Measurements from ENCODE around the gene MRPL11. TPM values are rescaled to one million over a fixed set of nuclear protein-coding genes. Genes with fewer than 3 reads are reported as not detected.

The MRPL11 gene
- total RNA-seq, 2 donors from 2014 or later: 56.1 to 131 TPM

DNA sequence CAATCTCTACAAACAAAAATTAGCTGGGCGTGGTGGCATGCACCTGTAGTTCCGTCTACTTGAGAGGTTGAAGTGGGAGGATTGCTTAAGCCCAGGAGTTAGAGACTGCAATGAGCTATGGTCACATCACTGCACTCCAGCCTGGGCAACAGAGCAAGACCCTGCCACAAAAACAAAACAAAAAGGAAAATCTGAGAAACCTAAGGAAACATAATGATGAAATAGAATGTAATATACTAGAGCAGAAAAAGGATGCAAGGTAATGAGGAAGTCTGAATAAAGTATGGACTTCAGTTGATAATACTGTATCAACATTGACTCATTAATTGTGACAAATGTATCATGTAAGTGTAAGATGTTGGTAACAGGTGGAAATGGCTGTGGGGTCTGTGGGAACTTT is 9.7 kb downstream of the MRPL11 start:
- Mint-ChIP-seq H3K27me3 (peaks cover 3% of the 10 kb centered on the region), H3K9me3 (no peaks in the 10 kb centered on the region), H3K27ac (no peak overlapping the region), H3K4me1 (peaks cover 6% of the 10 kb centered on the region), H3K36me3 (ENCODE audit: low read depth) (peaks cover 28% of the 10 kb centered on the region), H3K4me3 (no peak overlapping the region)
- no peak for ATAC-seq (replicated peaks)

DNA sequence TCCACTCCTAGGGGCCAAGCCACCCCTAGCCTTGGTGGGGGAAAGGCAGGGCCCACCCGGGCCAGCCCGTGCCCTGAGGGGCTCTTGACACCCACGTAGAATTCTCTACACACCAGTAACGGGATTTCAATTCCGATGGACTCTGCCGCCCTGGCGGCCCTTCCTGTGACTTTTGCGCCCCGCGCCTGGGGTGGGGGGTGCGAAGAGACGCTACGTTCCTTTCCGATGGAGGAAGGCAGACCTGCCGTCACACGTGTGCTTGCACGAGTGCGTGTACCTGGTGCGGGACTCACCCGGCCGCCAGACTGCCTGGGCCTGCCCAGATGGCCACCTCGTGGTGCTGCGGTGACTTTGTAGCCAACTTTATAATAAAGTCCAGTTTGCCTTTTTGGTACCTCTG is 12.3 kb downstream of the MRPL11 start:
- Mint-ChIP-seq H3K4me3 (no peak overlapping the region), H3K4me1 (peaks cover 6% of the 10 kb centered on the region), H3K36me3 (ENCODE audit: low read depth) (peaks cover 9% of the 10 kb centered on the region), H3K27ac (no peak overlapping the region), H3K9me3 (no peaks in the 10 kb centered on the region), H3K27me3 (peaks cover 3% of the 10 kb centered on the region)
- no peak for ATAC-seq (replicated peaks)

DNA sequence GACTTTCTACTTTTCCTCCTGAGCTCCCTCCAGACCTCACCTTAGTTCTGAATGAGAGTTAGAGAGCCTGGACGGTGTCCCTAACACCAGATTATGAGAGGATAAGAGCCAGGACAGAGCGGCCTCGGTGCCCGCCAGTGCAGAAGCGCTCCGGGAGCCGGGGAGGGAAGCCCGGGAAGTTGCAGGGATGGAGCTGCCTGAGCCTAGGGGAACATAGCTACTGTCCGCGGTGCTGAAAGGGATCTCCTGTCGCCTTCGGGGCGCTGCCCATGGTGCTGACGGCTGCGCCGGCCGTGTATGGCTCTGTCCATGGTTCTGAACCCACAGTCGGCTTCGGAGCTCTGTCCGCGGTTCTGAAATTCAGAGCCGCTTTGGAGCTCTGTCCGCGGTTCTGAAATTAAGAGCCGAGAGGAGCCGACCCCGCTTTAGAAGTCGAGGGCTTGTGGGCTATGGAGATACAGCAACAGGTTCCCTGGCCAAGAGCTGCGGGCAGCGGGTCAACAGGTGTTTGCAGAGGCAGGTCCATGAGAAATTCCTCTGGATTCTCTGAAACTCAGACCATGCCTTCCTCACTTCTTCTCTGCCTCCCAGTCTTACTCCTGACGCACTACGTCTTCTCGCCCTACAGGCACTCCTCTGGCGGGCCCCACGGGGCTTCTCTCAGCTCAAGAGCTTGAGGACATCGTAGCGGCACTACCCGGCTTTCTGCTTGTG is 17.0 kb downstream of the MRPL11 start:
- Mint-ChIP-seq H3K27ac (no peak overlapping the region), H3K4me3 (no peak overlapping the region), H3K27me3 (peaks cover 22% of the 10 kb centered on the region), H3K4me1 (peaks cover 29% of the 10 kb centered on the region), H3K36me3 (ENCODE audit: low read depth) (no peaks in the 10 kb centered on the region), H3K9me3 (no peaks in the 10 kb centered on the region)
- peak; percentile 26 for ATAC-seq (replicated peaks)

DNA sequence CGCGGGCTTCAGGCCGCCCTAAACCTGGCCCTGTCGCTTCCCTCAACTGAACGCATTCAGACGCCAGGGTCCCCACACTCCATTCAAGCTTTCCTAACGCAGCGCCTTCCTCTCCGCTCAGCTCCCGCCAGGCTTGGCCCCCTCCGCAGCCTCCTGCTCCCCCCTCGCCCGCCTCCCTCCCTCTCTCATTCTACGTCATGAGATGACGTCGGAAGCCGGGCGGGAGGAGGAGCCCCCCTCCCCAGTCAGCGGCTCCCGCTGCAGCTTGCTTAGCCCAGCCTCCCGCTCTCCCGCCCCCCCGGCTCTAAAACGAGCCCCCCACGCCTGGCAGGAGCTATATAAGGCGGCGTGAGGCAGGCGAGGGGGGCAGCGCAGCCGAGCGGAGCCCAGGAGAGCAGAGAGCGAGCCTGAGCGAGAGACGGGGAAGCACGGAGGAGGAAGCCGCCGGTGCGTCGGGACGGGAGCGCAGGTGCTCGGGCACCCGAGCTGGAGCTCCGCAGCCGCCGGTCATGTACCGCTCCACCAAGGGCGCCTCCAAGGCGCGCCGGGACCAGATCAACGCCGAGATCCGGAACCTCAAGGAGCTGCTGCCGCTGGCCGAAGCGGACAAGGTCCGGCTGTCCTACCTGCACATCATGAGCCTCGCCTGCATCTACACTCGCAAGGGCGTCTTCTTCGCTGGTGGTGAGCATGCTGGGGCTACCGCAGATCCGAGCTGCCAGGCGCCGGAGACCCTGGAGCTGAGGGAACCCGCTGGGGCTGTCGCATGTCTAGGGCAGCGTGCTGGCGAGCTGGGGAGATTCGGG is 17.8 kb downstream of the MRPL11 start, which contains the start of gene NPAS4:
Gene NPAS4 (plus strand): TSS at position 365 of the 806 bp plus-strand sequence. CDS start 145 bp downstream, at position 510.
- no peak within 1 kb of the TSS for H3K4me3 Mint-ChIP-seq
- ATAC-seq (replicated peaks): no peak
- peaks cover 33% of the 10 kb centered on the region for H3K4me1 Mint-ChIP-seq
- no peaks in the 10 kb centered on the region for H3K36me3 Mint-ChIP-seq (ENCODE audit: low read depth)
- peaks cover 30% of the 10 kb centered on the region for H3K27me3 Mint-ChIP-seq
- no peaks in the 10 kb centered on the region for H3K9me3 Mint-ChIP-seq
- H3K27ac Mint-ChIP-seq: no peak within 1 kb of the TSS

DNA sequence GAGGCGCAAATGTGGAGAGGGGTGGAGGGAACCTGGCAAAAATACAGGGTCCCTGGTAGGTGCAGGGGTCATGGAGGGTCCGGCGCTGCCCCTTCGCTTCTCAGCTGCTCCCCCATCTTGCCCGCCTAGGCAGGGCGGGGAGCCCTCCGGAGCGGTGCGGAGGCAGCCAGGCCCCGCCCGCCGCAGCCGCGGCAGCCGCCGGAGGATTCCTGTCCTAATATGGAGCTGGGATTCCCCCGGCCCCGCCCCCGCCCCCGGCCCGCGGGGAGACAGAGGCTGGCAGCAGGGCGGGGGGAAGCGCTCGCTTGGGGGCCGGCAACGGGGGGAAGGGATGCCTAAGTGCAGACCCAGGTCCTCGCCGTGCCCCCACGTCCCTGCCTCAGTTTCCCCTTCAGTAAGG is 18.8 kb downstream of the MRPL11 start:
- Mint-ChIP-seq H3K4me1 (peaks cover 33% of the 10 kb centered on the region), H3K4me3 (no peak overlapping the region), H3K27ac (no peak overlapping the region), H3K27me3 (peaks cover 33% of the 10 kb centered on the region), H3K36me3 (ENCODE audit: low read depth) (no peaks in the 10 kb centered on the region), H3K9me3 (no peaks in the 10 kb centered on the region)
- ATAC-seq (replicated peaks): no peak

DNA sequence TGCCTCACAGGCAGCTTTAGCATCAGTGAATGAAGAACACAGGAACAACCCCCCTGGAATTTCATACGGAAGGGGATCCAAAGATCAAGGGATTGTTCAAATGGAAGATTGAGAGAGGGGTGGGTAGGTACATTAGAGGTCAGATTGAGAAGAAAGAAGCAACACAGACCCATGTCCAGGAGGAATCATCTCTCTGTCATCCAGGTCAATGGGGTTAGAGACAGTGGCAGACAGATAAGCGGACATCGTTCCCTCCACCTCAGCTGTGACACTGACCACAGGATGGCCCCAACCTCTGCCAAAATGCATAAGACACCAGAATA is 19.7 kb downstream of the MRPL11 start:
- Mint-ChIP-seq H3K27ac (no peak overlapping the region), H3K4me1 (peaks cover 27% of the 10 kb centered on the region), H3K36me3 (ENCODE audit: low read depth) (no peaks in the 10 kb centered on the region), H3K9me3 (no peaks in the 10 kb centered on the region), H3K4me3 (peak overlapping the region; percentile 63), H3K27me3 (peaks cover 41% of the 10 kb centered on the region)
- no peak for ATAC-seq (replicated peaks)

DNA sequence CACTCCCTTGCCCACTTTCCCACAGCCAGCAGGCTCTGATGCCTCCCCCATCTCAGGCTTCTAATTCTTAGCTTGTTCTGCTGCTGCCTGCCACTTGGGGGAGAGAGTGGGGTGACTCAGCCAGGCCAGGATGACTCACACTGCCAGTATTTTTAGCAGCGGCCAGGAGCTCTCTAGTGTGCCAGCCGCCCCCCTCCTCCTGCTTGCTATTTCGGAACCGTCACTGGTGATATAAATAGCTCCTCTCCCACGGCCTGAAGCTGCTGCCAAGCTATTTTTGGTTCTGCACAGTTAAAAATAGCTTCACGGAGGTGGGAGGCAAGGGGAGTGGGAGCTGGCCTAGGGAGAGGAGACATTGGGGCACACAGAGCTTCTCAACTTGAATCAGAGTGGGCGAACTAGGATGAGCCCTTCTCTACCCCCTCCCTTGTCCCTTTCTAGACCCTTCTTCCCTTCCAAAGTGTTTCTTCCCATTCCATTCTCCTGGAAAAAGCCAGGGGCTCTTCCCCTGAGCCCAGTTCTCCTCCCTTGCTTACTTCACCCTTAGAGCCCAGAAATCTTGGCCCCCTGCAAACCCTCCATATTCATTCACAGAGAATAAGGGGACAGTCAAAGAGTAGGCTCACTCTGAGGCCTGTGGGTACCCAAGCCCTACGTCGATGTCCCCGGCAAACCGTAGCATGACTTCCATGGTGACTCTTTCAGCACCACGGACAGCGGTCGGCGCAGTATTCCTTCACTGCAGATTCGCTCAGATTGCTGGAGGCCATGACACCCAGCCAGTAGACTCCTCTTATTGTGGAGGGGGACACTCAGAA is 20.3 kb downstream of the MRPL11 start:
- H3K4me3 Mint-ChIP-seq: peak overlapping the region; percentile 63
- ATAC-seq (replicated peaks): peak; percentile 94
- peaks cover 41% of the 10 kb centered on the region for H3K27me3 Mint-ChIP-seq
- H3K27ac Mint-ChIP-seq: no peak overlapping the region
- H3K36me3 Mint-ChIP-seq (ENCODE audit: low read depth): no peaks in the 10 kb centered on the region
- H3K9me3 Mint-ChIP-seq: no peaks in the 10 kb centered on the region
- peaks cover 27% of the 10 kb centered on the region for H3K4me1 Mint-ChIP-seq

DNA sequence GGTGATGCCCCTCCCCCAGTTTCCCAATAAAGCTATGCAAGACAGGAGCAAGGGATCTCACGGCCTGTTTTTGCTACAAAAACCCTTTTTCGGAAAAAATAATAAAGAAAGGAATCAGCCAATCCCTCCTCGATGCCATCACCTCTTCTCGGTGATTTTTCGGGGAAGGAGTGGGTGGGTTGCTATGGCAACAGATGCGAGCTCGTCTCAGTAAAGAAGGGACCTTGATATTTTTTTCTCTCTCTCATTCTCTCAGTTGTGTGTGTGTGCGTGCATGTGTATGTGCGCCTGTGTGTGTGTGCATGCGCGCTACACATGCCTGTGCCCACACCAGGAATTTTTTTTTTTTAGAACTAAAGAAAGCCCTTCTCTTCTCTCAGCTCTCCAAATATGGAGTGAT is 21.6 kb downstream of the MRPL11 start:
- no peaks in the 10 kb centered on the region for H3K9me3 Mint-ChIP-seq

DNA sequence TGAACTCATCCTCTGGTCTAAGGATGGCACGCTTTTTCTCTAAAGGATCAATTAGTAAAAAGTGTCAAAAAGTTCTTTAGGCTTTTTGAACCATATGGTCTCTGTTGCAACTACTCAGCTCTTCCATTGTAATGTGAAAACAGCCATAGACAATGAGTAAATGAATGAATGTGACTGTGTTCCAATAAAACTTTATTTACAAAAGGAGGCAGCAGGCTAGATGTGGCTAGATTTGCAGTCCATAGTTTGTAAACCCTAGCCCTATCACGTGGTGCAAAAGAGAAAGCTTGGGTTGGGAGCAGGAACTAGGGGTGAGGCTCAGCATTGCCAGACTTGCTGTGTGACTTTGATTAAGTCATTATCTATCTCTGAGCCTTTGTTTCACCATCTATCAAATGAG is 23.2 kb downstream of the MRPL11 start:
- Mint-ChIP-seq H3K27me3 (peaks cover 48% of the 10 kb centered on the region), H3K36me3 (ENCODE audit: low read depth) (no peaks in the 10 kb centered on the region), H3K4me3 (no peak overlapping the region)

More for the DNA sequence above, 21.6 kb downstream of the MRPL11 start:
- peaks cover 45% of the 10 kb centered on the region for H3K27me3 Mint-ChIP-seq
- H3K4me3 Mint-ChIP-seq: peak overlapping the region; percentile 63
- peak; percentile 9 for ATAC-seq (replicated peaks)
- H3K4me1 Mint-ChIP-seq: peaks cover 27% of the 10 kb centered on the region
- no peaks in the 10 kb centered on the region for H3K36me3 Mint-ChIP-seq (ENCODE audit: low read depth)
- peak overlapping the region; percentile 41 for H3K27ac Mint-ChIP-seq

DNA sequence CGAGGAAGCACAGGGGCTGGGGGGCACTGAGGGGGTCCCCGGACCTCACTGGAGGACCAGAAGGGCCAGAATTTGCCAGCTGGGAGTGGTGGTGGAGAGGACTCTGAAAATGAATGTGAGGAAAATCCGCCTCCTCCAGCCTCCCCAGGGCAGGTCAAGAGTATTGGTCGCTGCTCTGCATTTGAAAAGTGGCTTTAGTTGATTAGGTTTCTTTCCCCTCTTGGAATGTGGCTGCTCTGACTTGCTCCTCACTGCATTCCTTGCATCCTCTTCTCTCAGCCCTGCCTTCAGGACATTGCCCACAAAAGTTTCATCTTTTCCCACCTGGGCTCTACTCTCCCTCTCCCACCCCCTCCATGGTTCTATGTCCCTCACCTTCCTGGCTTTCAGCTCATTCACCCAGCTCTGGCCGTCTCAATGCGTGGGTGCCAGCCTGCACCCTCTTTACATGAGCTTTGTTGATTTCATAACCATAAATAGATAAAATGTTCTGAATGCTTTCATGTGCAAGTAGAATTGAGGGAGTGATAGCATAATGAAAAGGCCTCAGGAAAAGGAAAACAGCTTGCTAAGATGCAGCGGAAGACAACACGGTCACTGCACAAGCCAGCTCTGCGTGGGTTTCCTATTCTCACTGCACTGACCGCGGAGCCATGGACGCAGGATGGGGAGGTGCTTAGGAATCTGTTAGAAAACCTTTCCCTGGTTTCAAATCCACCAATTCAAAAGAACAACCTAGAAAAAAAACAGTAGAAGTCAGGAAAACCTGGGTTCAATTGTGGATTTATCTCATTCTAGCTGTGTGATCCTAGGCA is 24.3 kb downstream of the MRPL11 start:
- no peak overlapping the region for H3K27ac Mint-ChIP-seq
- H3K4me3 Mint-ChIP-seq: no peak overlapping the region
- peaks cover 45% of the 10 kb centered on the region for H3K27me3 Mint-ChIP-seq
- peaks cover 27% of the 10 kb centered on the region for H3K4me1 Mint-ChIP-seq
- no peaks in the 10 kb centered on the region for H3K9me3 Mint-ChIP-seq
- ATAC-seq (replicated peaks): no peak
- H3K36me3 Mint-ChIP-seq (ENCODE audit: low read depth): no peaks in the 10 kb centered on the region

More for the DNA sequence above, 23.2 kb downstream of the MRPL11 start:
- no peak overlapping the region for H3K27ac Mint-ChIP-seq
- no peaks in the 10 kb centered on the region for H3K9me3 Mint-ChIP-seq
- H3K4me1 Mint-ChIP-seq: peaks cover 27% of the 10 kb centered on the region
- ATAC-seq (replicated peaks): no peak

DNA sequence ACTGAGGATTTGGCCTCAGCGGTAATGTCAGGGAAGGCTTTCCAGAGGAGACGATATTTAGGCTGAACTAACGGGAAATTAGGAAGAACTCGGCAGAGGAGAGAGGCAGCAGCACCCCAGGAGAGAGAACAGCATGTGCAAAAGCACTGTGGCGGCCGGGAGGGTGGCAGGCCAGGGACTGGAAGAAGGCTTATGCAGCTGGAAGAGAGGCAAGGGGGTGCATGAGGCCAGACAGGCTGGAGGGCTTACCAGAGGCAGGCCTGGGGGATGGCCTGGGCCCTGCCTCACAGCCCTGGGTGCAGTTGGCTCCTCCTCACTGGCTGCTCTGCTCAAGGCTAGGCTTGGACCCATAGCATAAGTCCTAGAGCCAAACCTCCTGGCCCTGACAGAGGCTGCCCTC is 25.5 kb downstream of the MRPL11 start:
- Mint-ChIP-seq H3K4me3 (no peak overlapping the region), H3K27me3 (peaks cover 39% of the 10 kb centered on the region), H3K9me3 (no peaks in the 10 kb centered on the region), H3K36me3 (ENCODE audit: low read depth) (no peaks in the 10 kb centered on the region), H3K27ac (no peak overlapping the region), H3K4me1 (peaks cover 24% of the 10 kb centered on the region)
- no peak for ATAC-seq (replicated peaks)

DNA sequence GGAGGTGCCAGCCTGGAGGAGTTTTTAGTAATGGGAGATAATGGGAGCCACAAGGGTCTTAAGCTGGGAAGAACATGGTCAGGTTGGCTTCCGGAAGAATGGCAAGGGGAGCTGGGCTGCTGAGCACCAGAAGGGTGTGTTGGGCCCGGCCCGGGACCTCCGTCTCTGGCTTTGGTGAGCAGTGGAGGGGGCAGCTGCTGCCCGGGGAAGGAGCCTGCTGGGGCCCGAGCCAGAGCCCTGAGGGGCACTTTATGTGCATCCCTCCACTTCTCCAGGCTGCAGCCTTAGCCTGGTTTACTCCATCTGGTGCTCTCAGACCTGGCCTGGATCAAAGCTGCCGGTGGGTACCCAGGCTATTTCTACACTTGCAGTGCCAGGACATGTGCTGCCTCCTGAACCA is 26.5 kb downstream of the MRPL11 start:
- Mint-ChIP-seq H3K27ac (no peak overlapping the region), H3K27me3 (peaks cover 28% of the 10 kb centered on the region), H3K4me3 (no peak overlapping the region), H3K36me3 (ENCODE audit: low read depth) (no peaks in the 10 kb centered on the region), H3K9me3 (no peaks in the 10 kb centered on the region), H3K4me1 (peaks cover 13% of the 10 kb centered on the region)
- ATAC-seq (replicated peaks): no peak

DNA sequence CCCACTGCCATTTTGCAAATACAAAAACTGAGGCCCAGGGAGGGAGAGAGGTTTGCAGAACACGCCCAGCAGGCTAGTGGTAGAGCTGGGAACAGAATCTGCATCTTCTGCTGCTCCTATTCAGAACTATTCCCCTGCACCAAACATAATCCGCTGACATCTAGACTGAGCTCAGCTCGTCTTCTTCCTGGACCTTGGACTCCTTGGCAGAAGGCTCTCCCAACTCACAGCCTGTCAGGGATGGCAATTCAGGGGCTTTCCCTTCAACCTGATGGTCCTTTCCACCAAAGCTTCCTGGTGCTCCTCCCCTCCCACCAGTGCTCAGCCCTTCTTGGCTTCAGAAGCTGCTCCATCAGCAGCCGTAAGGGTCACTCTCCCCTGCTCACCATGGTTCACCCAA is 27.3 kb downstream of the MRPL11 start:
- H3K27ac Mint-ChIP-seq: no peak overlapping the region
- H3K36me3 Mint-ChIP-seq (ENCODE audit: low read depth): no peaks in the 10 kb centered on the region
- peaks cover 24% of the 10 kb centered on the region for H3K27me3 Mint-ChIP-seq
- H3K4me3 Mint-ChIP-seq: no peak overlapping the region
- H3K9me3 Mint-ChIP-seq: no peaks in the 10 kb centered on the region
- H3K4me1 Mint-ChIP-seq: peaks cover 5% of the 10 kb centered on the region
- no peak for ATAC-seq (replicated peaks)

DNA sequence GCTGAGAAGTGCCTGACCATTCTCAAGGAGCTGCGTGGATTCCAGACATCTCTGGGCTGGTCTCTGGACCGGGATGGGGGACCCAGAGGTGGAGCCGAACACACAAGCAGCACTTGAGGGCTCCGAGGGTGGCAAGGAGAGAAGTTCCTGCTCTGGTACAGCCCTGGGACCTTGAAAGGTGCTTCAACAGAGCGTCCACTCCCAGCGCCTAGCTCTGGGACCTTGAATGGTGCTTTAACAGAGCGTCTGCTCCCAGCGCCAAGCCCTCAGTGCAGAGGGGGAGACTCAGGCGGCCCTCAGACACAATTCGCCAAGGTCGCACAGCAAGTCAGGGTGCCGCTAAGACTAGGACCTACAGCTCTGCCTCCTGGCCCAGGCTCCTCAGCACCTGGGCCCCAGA is 28.5 kb downstream of the MRPL11 start:
- H3K36me3 Mint-ChIP-seq (ENCODE audit: low read depth): no peaks in the 10 kb centered on the region
- H3K4me1 Mint-ChIP-seq: peaks cover 4% of the 10 kb centered on the region
- H3K27ac Mint-ChIP-seq: no peak overlapping the region
- H3K9me3 Mint-ChIP-seq: no peaks in the 10 kb centered on the region
- H3K27me3 Mint-ChIP-seq: peaks cover 27% of the 10 kb centered on the region
- H3K4me3 Mint-ChIP-seq: peak overlapping the region; percentile 14
- no peak for ATAC-seq (replicated peaks)

All from activated T-helper 17 cell treated with anti-CD3 and anti-CD28 coated beads, Interleukin-2, amount 50 U/mL, for 72 hours (primary cell).